ENCODE measurements around the gene CAPN1. TPM values are rescaled to one million over a fixed set of nuclear protein-coding genes. Genes with fewer than 3 reads are reported as not detected.
A peak's percentile ranks its signal among the peaks of the same experiment; 100 is the strongest.

The CAPN1 gene
- total and polyA plus RNA-seq, 9 of the 15 experiments (the other 6 are each of a cell fraction or from before 2014, with no cell fraction given): 3.5 to 199 (median 61.6) TPM

GRCh38 chr11:65132988-65133700 lies 48.6 kb upstream of the CAPN1 start (continued):
- TF ChIP-seq ZNF165 (CRISPR knock-in tag; IDR thresholded peaks at IDR 0.05; ENCODE audit: borderline replicate concordance): no peak
- TF ChIP-seq SPI1 (IDR thresholded peaks at IDR 0.05; ENCODE audit: borderline replicate concordance, low read depth, low read length): peak; percentile 84; the same call in 1 of the 2 replicates
- TF ChIP-seq TAF7 (tag; IDR thresholded peaks at IDR 0.05): no peak
- TF ChIP-seq YY1 (IDR thresholded peaks at IDR 0.05; ENCODE audit: borderline replicate concordance in 1 of 3, control insufficient read depth in 1 of 3, extremely low read depth in 1 of 3, insufficient read depth in 3 of 3, insufficient read length in 1 of 3, insufficient replicate concordance in 2 of 3, low read depth in 1 of 3, low read length in 2 of 3): peak in 1 of 3 experiments; percentile 41

- in situ Hi-C loops (cut with MboI): no loop called here
- intact Hi-C loops (cut with micrococcal nuclease): loop anchor here (2.0 kb wide), 2 partner anchors 35 to 47 kb away; partner anchors contain the start of gene CAPN1
- peaks cover 8% of the 10 kb centered on the region; the same call in 1 of the 2 replicates for H4K20me1 ChIP-seq (replicated peaks; ENCODE audit: control insufficient read depth, insufficient read depth, low read length)
- no peak for DNase-seq (ENCODE audit: extremely low read depth in 1 of 4, low spot score in 3 of 4)
- no peak for ATAC-seq
- ChIA-PET POLR2A (interaction anchor here (0.7 to 8.4 kb wide), 10 partner anchors 13 to 365 kb away, joined by 3 to 182 read pairs (median 14); partner anchors contain the start of genes CAPN1, FAU, MALAT1 and MRPL49), CTCF (ENCODE audit: low intra/inter-chr PET ratio) (no interaction called here)
- peak overlapping the region; percentile 98 for H3K27ac ChIP-seq (ENCODE audit: extremely low read depth, low read depth, low read length)
- no TSS peak for BruUV-seq (replicated peaks)
- WGBS (ENCODE audit: insufficient coverage, low coverage, missing lambda C conversion rate): under 1% methylated on average over 20 of the region's 20 CpGs
- TF ChIP-seq RBM22 (IDR thresholded peaks at IDR 0.05; ENCODE audit: low read depth, low read length, poor library complexity, severe bottlenecking) (no peak), RFX5 (IDR thresholded peaks at IDR 0.05; ENCODE audit: low read depth, low read length) (no peak), DPF2 (IDR thresholded peaks at IDR 0.05) (no peak), CEBPG (CRISPR knock-in tag; IDR thresholded peaks at IDR 0.05) (peak; percentile 18; the same call in 1 of the 2 replicates), CEBPG (tag; conservative IDR thresholded peaks at IDR 0.05 in 1 of 2, IDR thresholded peaks at IDR 0.05 in 1 of 2) (no peak), POLR3A (IDR thresholded peaks at IDR 0.05; ENCODE audit: borderline replicate concordance, extremely low read depth, insufficient read depth, insufficient read length) (no peak), ZNF696 (CRISPR knock-in tag; conservative IDR thresholded peaks at IDR 0.05) (no peak), CHD1 (IDR thresholded peaks at IDR 0.05; ENCODE audit: low read length) (peak; percentile 55), ZNF224 (CRISPR knock-in tag; IDR thresholded peaks at IDR 0.05) (0 out of 2 replicates have a peak, but pooled peaks have one; percentile 13), TCF15 (CRISPR knock-in tag; IDR thresholded peaks at IDR 0.05) (0 out of 2 replicates have a peak, but pooled peaks have one; percentile 56), KAT7 (CRISPR knock-in tag; IDR thresholded peaks at IDR 0.05; ENCODE audit: borderline replicate concordance) (0 out of 2 replicates have a peak, but pooled peaks have one; percentile 8)
- H3K4me2 ChIP-seq (ENCODE audit: insufficient read depth, low read length): peak overlapping the region; percentile 98
- H3K9me1 ChIP-seq (ENCODE audit: control insufficient read depth, insufficient read depth, low read length): peaks cover 4% of the 10 kb centered on the region
- FAIRE-seq: peak; percentile 6
- H2AFZ ChIP-seq (ENCODE audit: low read depth, low read length): peak overlapping the region; percentile 94; the same call in 1 of the 2 replicates
- peaks cover 21 to 49% of the 10 kb centered on the region in 2 experiments; a peak in 4 of 5 replicates for H3K4me1 ChIP-seq (replicated peaks in 1 of 2; ENCODE audit: control insufficient read depth in 2 of 2, insufficient read depth in 2 of 2, low read length in 2 of 2)
- peaks cover 43% of the 10 kb centered on the region for H3K36me3 ChIP-seq (ENCODE audit: control insufficient read depth, insufficient read depth, low read length)
- H3K4me3 ChIP-seq: peak overlapping the region; percentile 96
- H3K9ac ChIP-seq (ENCODE audit: insufficient read depth in 1 of 2, low read depth in 2 of 2, low read length in 2 of 2): peak overlapping the region; percentile 98 to 99
- no peaks in the 10 kb centered on the region for H3K9me3 ChIP-seq (replicated peaks; ENCODE audit: control insufficient read depth, insufficient read depth, low read depth, low read length)
- H3K79me2 ChIP-seq (ENCODE audit: control insufficient read depth, insufficient read depth, low read length): peaks cover 41% of the 10 kb centered on the region
- H3K27me3 ChIP-seq (ENCODE audit: control insufficient read depth in 2 of 2, insufficient read depth in 2 of 2, low read length in 2 of 2): no peaks in the 10 kb centered on the region; a peak in 1 of 5 replicates
Observed at GRCh38 chr11:65133724-65134123, 48.0 kb upstream of the CAPN1 start.

Data from K562 (cell line).